HG02623 (cell line): ENCODE measurements around the gene MSH3.
"Not testable (repeated sequence)": the region's sequence is repeated elsewhere in the genome, so short reads cannot be mapped to it uniquely, and the experiment has no call there.

Source experiments
- ATAC-seq: cut with Tn5 transposase; IDR thresholded peaks from one replicate; pipeline ENCODE4 v1.9.1; 2021; ENCODE audit warnings: moderate library complexity; ENCODE audit not compliant: unreplicated experiment

MSH3 gene

GRCh38 chr5:80705216-80705769 is 50.8 kb downstream of the MSH3 start:
- ATAC-seq = no peak

- ATAC-seq = no peak
These were observed 51.3 kb downstream of the MSH3 start for GRCh38 chr5:80705801-80706200.

GRCh38 chr5:80706835-80707447 is 52.5 kb downstream of the MSH3 start:
- no peak for ATAC-seq

- no peak for ATAC-seq
These were observed 53.2 kb downstream of the MSH3 start for GRCh38 chr5:80707645-80708044.

- ATAC-seq = no peak
These were observed 56.8 kb downstream of the MSH3 start for GRCh38 chr5:80711216-80711615.

- no peak for ATAC-seq
These were observed 57.5 kb downstream of the MSH3 start for GRCh38 chr5:80711938-80712337.

GRCh38 chr5:80712919-80713318 is 58.5 kb downstream of the MSH3 start:
- no peak for ATAC-seq

- ATAC-seq = no peak
These were observed 59.2 kb downstream of the MSH3 start for GRCh38 chr5:80713631-80714030.

GRCh38 chr5:80714570-80715298 is 60.3 kb downstream of the MSH3 start:
- ATAC-seq = no peak

- no peak for ATAC-seq
These were observed 61.4 kb downstream of the MSH3 start for GRCh38 chr5:80715887-80716286.

- no peak for ATAC-seq
These were observed 65.7 kb downstream of the MSH3 start for GRCh38 chr5:80720181-80720580.

GRCh38 chr5:80722916-80723315 is 68.5 kb downstream of the MSH3 start:
- ATAC-seq = no peak

GRCh38 chr5:80725446-80725845 is 71.0 kb downstream of the MSH3 start:
- no peak for ATAC-seq

GRCh38 chr5:80736730-80737129 is 82.3 kb downstream of the MSH3 start:
- no peak for ATAC-seq

GRCh38 chr5:80738466-80738865 is 84.0 kb downstream of the MSH3 start:
- ATAC-seq = no peak

GRCh38 chr5:80739057-80739456 is 84.6 kb downstream of the MSH3 start:
- ATAC-seq = no peak

GRCh38 chr5:80739496-80739895 is 85.0 kb downstream of the MSH3 start:
- ATAC-seq = no peak

GRCh38 chr5:80739898-80740297 is 85.4 kb downstream of the MSH3 start:
- ATAC-seq = no peak

GRCh38 chr5:80740488-80740887 is 86.0 kb downstream of the MSH3 start:
- not testable (repeated sequence) for ATAC-seq

- ATAC-seq = no peak
These were observed 86.5 kb downstream of the MSH3 start for GRCh38 chr5:80740999-80741398.

- ATAC-seq = no peak
These were observed 89.7 kb downstream of the MSH3 start for GRCh38 chr5:80744149-80744548.

- ATAC-seq = no peak
These were observed 91.0 kb downstream of the MSH3 start for GRCh38 chr5:80745490-80745889.
